Kidney epithelial cell (primary cell): ENCODE results near the gene RNF10. TPM values are rescaled to one million over a fixed set of nuclear protein-coding genes. Genes with fewer than 3 reads are reported as not detected.

Experiments
- DNase-seq: peaks from one replicate; pipeline ENCODE4 v3.0.0-alpha.2; 2010; ENCODE audit warnings: low read depth
- H3K27me3 ChIP-seq: 2 replicates; pipeline ENCODE4 v1.6.0; 2011; ENCODE audit warnings: low read length; ENCODE audit not compliant: control insufficient read depth, insufficient read depth
- H3K36me3 ChIP-seq: 2 replicates; pipeline ENCODE4 v1.5.1; 2011; ENCODE audit warnings: low read length; ENCODE audit not compliant: control insufficient read depth, insufficient read depth
- H3K4me3 ChIP-seq: 2 replicates; pipeline ENCODE4 v1.5.1; 2011; ENCODE audit warnings: low read depth, mild to moderate bottlenecking, control low read depth, low read length
- CTCF ChIP-seq: IDR thresholded peaks from 2 replicates; pipeline ENCODE4 v1.5.1; 2011; ENCODE audit warnings: mild to moderate bottlenecking, moderate library complexity, low read length, control low read depth, inconsistent platforms; ENCODE audit not compliant: insufficient read depth, poor library complexity, severe bottlenecking
- total RNA-seq: library from RNA; depleted of rRNA; stranded (reverse); fragments of >200 nt; gene quantifications from 2 replicates; pipeline ENCODE4 v1.2.3, GENCODE V29; 2015

RNF10 gene
- total RNA-seq, 1 donor from 2014 or later = 117 TPM

GRCh38 chr12:120534703-120535655, 823 bp downstream of the RNF10 start:
- Histone ChIP-seq H3K27me3 (no peaks in the 10 kb centered on the region), H3K36me3 (no peaks in the 10 kb centered on the region), H3K4me3 (peak overlapping the region; percentile 84)
- peak; percentile 63 for DNase-seq
- TF ChIP-seq CTCF = no peak

GRCh38 chr12:120536064-120536791, 2.1 kb downstream of the RNF10 start:
- no peak for DNase-seq
- Histone ChIP-seq H3K4me3 (peak overlapping the region; percentile 84), H3K36me3 (no peaks in the 10 kb centered on the region), H3K27me3 (no peaks in the 10 kb centered on the region)
- TF ChIP-seq CTCF = no peak

GRCh38 chr12:120537856-120538220, 3.7 kb downstream of the RNF10 start:
- Histone ChIP-seq H3K27me3 (no peaks in the 10 kb centered on the region), H3K4me3 (no peak overlapping the region), H3K36me3 (no peaks in the 10 kb centered on the region)
- TF ChIP-seq CTCF = no peak
- no peak for DNase-seq

GRCh38 chr12:120538281-120539156, 4.4 kb downstream of the RNF10 start:
- H3K27me3 ChIP-seq = no peaks in the 10 kb centered on the region
- peak; percentile 29 for DNase-seq
- no peak for TF ChIP-seq CTCF
- no peaks in the 10 kb centered on the region for H3K36me3 ChIP-seq
- H3K4me3 ChIP-seq = no peak overlapping the region

GRCh38 chr12:120539303-120539702, 5.1 kb downstream of the RNF10 start:
- no peak overlapping the region for H3K4me3 ChIP-seq

More at GRCh38 chr12:120539303-120539702, 5.1 kb downstream of the RNF10 start:
- no peak for DNase-seq
- no peak for TF ChIP-seq CTCF
- no peaks in the 10 kb centered on the region for H3K36me3 ChIP-seq
- no peaks in the 10 kb centered on the region for H3K27me3 ChIP-seq
